Endothelial cell (in vitro differentiated cells): Measurements from ENCODE around the gene PHYKPL. TPM values are rescaled to one million over a fixed set of nuclear protein-coding genes. Genes with fewer than 3 reads are reported as not detected.
"Not testable (repeated sequence)": the region's sequence is repeated elsewhere in the genome, so short reads cannot be mapped to it uniquely, and the experiment has no call there.

Experiments used
- DNase-seq: peaks from one replicate; pipeline ENCODE4 v3.0.0; 2021; ENCODE audit warnings: low spot score
- H3K27ac Mint-ChIP-seq: one replicate; pipeline ENCODE4 v1.8.0; 2021; ENCODE audit warnings: mixed read lengths, inconsistent platforms; ENCODE audit not compliant: unreplicated experiment
- H3K27me3 Mint-ChIP-seq: one replicate; pipeline ENCODE4 v1.8.0; 2021; ENCODE audit warnings: mild to moderate bottlenecking, moderate library complexity, mixed read lengths, inconsistent platforms; ENCODE audit not compliant: unreplicated experiment
- H3K36me3 Mint-ChIP-seq: one replicate; pipeline ENCODE4 v1.8.0; 2021; ENCODE audit warnings: mild to moderate bottlenecking, low read depth, mixed read lengths, inconsistent platforms; ENCODE audit not compliant: unreplicated experiment
- H3K4me1 Mint-ChIP-seq: one replicate; pipeline ENCODE4 v1.8.0; 2021; ENCODE audit warnings: mild to moderate bottlenecking, mixed read lengths, inconsistent platforms; ENCODE audit not compliant: unreplicated experiment
- H3K4me3 Mint-ChIP-seq: one replicate; pipeline ENCODE4 v1.8.0; 2021; ENCODE audit warnings: mild to moderate bottlenecking, mixed read lengths, inconsistent platforms; ENCODE audit not compliant: unreplicated experiment
- H3K9me3 Mint-ChIP-seq: one replicate; pipeline ENCODE4 v1.8.0; 2021; ENCODE audit warnings: mixed read lengths, inconsistent platforms; ENCODE audit not compliant: unreplicated experiment
- CTCF ChIP-seq: fragments of 200-600 bp; sonication (generic); IDR thresholded peaks from one replicate; pipeline ENCODE4 v1.5.0; 2021; ENCODE audit warnings: antibody characterized with exemption; ENCODE audit not compliant: unreplicated experiment
- total RNA-seq: library from RNA; stranded (reverse); fragmentation: NEBNext Ultra II Directional; extraction: Animal tissue kit (Norgen Biotek cat#: 25700); gene quantifications from one replicate; pipeline ENCODE4 v1.2.1, GENCODE V29; 2021; ENCODE audit not compliant: unreplicated experiment

PHYKPL gene
- total RNA-seq, 1 donor from 2014 or later = 53.1 TPM

- H3K9me3 Mint-ChIP-seq = no peaks in the 10 kb centered on the region
Measured at GRCh38 chr5:178241231-178241663, 8.6 kb upstream of the PHYKPL start.

GRCh38 chr5:178240766-178241165 lies 8.2 kb upstream of the PHYKPL start:
- no peak for DNase-seq
- Mint-ChIP-seq H3K27me3 (peaks cover 12% of the 10 kb centered on the region), H3K36me3 (peaks cover 7% of the 10 kb centered on the region), H3K27ac (no peak overlapping the region), H3K9me3 (no peaks in the 10 kb centered on the region), H3K4me3 (no peak overlapping the region), H3K4me1 (peaks cover 5% of the 10 kb centered on the region)
- no peak for TF ChIP-seq CTCF

More at GRCh38 chr5:178241231-178241663, 8.6 kb upstream of the PHYKPL start:
- Mint-ChIP-seq H3K27me3 (peaks cover 12% of the 10 kb centered on the region), H3K4me1 (peaks cover 5% of the 10 kb centered on the region), H3K4me3 (no peak overlapping the region), H3K27ac (no peak overlapping the region), H3K36me3 (peaks cover 7% of the 10 kb centered on the region)
- TF ChIP-seq CTCF = no peak
- no peak for DNase-seq

DNA sequence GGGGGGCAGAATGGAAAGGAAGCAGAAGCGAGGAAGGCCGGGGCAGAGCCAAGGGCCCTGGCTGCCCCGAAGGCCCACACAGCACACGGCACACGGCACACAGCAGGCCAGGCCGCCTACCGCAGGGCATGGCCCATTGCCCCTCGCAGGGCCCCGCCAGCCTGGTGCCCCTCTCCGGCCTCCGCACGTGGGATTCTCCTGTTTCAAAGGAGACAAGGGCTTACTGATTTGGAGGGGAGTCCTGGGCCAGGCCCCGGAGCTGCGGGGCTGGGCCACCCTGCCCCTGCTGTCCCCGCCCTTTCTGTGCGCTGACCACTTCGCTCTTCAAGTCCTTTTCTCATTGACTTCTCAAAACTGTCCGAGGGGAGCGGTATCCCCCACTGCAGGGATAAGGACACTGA lies 7.7 kb upstream of the PHYKPL start:
- Mint-ChIP-seq H3K36me3 (peaks cover 7% of the 10 kb centered on the region), H3K4me1 (peaks cover 5% of the 10 kb centered on the region), H3K27me3 (peaks cover 12% of the 10 kb centered on the region), H3K27ac (no peak overlapping the region), H3K9me3 (no peaks in the 10 kb centered on the region), H3K4me3 (no peak overlapping the region)
- TF ChIP-seq CTCF = no peak
- no peak for DNase-seq

DNA sequence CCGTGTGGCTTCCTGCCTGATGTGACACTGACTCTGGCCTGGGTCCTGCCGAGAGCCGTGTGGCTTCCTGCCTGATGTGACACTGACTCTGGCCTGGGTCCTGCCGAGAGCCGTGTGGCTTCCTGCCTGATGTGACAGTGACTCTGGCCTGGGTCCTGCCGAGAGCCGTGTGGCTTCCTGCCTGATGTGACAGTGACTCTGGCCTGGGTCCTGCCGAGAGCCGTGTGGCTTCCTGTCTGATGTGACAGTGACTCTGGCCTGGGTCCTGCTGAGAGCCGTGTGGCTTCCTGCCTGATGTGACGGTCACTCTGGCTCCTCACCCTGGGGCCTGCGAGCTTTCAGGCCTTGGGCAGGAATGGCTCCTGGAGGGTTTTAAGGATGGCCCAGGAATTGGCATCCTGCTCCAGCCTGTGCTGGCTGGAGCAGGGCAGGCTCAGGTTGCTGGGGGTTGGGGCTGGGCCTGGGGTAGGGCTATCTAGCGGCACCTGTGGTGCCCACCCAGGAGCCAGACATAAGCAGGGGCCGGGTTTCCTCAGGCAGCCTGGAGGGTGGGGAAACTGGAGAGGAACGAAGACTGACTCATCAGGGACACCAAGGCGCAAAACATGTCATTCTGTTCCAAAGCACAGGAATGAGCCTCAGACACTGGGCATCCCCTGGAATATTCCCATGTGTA lies 7.2 kb upstream of the PHYKPL start:
- not testable (repeated sequence) for H3K9me3 Mint-ChIP-seq, H3K27ac Mint-ChIP-seq, H3K4me3 Mint-ChIP-seq, DNase-seq, H3K4me1 Mint-ChIP-seq, H3K36me3 Mint-ChIP-seq
- peaks cover 12% of the 10 kb centered on the region for H3K27me3 Mint-ChIP-seq

GRCh38 chr5:178238711-178239592 lies 6.3 kb upstream of the PHYKPL start:
- H3K9me3 Mint-ChIP-seq = no peaks in the 10 kb centered on the region
- peaks cover 12% of the 10 kb centered on the region for H3K27me3 Mint-ChIP-seq
- DNase-seq = no peak

More at GRCh38 chr5:178238711-178239592, 6.3 kb upstream of the PHYKPL start:
- no peak overlapping the region for H3K27ac Mint-ChIP-seq
- H3K4me1 Mint-ChIP-seq = peaks cover 5% of the 10 kb centered on the region
- no peak overlapping the region for H3K4me3 Mint-ChIP-seq
- TF ChIP-seq CTCF = no peak
- H3K36me3 Mint-ChIP-seq = peaks cover 7% of the 10 kb centered on the region
